NCI-H526 treated with DMSO at 0.1 percent for 48 hours (cell line): ENCODE measurements around the gene ATP8B1.
A peak's percentile ranks its signal among the peaks of the same experiment; 100 is the strongest.
"Not testable (repeated sequence)": the region's sequence is repeated elsewhere in the genome, so short reads cannot be mapped to it uniquely, and the experiment has no call there.

Experiments
- DNase-seq: peaks from one replicate; lab custom pipeline; 2025; lab: John Stamatoyannopoulos, UW

The ATP8B1 gene

DNA sequence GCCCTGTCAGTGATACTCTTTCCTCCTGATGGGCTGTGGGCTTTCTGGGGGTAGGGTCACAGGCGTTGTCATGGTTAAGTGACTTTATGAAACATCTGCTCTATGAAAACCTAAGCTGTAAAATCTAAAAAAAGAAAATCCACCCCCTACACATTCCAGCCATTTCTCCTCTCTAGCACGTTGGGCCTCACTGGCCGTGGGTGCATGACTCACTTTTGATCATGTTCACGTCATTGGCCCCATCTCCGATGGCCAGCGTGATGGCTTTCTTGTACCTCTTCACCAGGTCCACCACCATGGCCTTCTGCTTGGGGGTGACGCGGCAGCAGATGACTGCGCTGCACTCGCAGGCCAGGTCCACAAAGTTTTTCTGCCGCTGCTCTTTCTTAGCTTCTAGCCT lies 142.2 kb downstream of the ATP8B1 start:
- DNase-seq, result no peak

DNA sequence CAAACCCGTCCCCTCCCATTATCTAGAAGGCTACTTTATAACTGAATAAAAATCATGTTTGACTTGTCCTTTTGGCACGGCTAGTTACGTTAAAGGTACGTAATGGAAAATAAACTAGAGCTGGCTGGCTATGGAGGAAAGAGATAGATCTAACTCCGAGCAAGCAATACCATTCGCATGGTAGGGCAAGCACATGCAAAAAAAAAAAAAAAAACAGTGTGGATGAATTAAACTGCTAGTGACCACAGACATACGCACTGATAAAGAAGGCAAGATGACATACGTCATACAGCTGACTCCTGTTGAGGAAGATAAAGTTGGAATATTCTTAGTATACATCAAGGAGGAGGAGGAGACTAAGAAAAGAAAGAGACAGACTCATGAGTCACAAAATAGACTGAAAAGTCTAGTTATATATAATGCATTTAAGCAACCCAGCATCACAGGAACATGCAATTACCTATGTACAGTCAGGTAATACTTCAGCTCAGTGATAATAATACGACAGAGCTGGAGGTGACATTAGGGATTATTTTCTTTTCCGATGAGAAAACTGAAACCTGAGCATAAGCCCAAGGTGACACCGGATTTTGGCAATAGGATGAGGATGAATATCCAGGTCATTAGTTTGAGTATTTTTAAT lies 143.5 kb downstream of the ATP8B1 start:
- no peak for DNase-seq

DNA sequence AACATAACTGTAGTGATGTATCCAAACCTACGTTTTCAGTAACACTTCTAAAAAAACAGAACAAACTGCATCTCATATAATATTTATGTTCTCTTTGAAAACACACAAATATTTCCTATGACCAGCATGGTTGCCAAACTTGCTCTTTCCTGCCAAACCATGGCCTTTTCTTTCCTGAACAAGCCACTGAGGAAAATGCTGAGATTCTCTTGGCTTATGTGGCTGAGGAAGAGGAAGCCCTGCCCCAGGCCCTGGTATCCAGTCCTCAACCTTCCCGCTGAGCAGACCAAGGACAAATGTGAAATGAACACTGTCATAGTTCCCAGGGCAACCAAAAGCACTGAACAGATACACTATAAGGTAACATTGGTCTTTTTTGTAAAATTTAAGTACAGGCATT lies 145.6 kb downstream of the ATP8B1 start:
- no peak for DNase-seq

DNA sequence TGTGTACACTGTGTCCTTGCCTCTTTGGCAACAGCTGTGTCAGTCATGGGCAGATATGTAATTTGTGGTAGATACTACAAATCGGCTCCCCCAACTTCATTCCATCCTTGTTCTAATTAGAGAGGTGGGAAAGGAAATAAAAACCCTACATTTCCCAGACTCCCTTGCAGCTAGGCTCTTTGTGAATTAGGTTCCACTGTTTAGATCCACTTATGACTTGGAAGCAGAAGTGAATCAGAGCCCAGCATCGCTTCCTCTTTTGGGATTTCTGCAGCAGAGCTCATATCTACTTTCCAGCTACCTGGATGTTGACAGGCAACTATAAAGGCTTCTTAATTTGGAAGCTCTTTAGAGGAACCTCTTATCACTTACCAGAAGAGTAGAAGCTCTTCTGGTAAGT lies 147.4 kb downstream of the ATP8B1 start:
- no peak for DNase-seq

DNA sequence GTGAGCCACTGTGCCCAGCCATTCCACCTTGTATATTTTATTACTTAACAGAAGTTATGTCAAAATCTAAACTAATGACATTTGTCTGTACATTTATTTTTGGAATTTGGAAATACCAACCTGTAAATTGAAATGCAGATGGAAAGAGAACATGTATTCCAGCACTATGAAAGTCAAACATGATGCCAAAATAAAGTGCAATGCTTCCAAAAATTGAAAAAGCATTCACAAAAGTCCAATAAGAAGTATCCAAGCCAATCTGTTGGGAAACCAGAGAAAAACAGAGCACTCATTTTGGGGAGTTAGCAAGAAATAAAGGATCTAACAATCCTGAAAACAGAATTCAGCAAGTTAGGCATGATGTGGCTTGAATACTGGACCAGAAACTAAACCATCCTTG lies 151.2 kb downstream of the ATP8B1 start:
- no peak for DNase-seq

DNA sequence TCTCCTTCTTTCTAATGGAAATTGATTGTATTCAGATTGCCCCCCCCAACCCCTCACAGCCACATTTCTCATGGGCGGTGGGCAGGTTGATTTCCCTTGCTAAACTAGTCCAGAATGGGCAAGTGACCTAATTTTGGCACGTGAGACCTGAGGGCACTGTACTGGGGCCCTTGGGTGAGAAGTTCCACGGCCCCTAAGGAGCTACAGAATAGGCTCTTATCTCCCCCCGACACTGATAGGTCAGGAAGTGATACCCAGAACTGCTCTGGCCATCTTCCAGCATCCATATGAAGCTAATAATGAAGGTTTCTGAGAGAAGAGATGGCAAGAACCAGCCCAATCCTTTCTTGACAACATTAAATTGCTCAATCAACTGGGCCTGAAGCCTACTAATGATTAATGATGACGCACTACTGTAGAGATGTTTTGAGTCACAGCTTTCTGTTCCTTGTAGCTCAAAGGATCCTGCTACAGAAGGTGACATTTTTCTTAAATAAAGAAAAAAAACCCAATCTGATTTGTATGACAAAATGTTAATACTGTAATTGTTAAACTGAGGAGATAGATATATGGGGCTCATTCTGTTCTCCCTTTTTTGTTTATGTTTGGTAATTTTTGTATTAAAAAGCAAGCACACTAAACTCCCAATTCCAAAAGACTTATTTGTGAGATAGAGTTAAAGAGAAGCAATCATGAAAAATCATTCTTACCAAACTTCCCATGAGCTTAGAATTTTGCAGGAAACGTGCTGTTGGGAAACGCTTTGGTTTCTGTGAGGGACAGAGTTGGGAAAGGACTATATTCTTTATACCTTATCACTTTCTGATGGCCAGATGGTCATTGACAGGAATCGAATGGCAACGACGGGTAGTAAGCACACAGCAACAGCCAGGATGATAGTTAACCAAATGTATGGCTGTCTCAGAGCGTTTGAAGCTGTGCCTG lies 153.3 kb downstream of the ATP8B1 start:
- no peak for DNase-seq

DNA sequence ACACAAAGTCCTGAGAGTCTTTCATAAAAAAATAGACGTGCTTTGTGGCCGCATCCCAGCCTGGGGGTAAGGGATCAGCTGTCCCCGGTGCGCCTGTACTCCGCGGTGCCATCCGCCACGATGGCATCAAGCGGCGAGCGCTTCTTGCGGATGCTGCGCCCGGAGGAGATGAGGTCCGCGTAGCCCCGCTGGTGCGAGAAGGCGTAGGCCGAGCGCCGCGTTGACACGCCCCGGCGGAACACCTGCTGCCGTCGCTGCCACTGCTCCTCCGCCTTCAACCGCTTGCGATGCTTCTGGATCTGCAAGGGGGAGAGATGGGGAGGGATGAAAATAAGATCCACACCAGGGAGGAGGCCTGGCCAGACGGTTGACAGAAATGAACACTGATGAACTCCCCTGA lies 154.7 kb downstream of the ATP8B1 start:
- no peak for DNase-seq

DNA sequence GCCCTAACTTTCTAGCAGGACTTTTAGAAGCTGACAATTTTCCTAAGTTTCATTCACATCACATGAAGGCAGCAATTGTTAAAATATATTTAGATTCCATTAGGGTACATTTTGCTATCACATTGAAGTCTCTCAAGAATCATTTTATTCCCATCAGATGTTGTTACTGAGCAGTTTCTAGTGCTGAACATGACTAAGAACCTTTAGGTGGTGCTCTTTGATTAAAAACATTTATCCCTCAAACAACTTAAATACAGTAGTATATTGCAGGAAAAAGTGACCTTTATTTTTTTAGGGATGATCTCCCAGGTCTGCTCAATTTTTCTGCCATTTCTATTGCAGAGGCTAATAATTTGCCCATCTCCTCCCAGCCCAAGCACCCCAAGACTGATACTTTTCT lies 158.6 kb downstream of the ATP8B1 start:
- DNase-seq, result no peak

DNA sequence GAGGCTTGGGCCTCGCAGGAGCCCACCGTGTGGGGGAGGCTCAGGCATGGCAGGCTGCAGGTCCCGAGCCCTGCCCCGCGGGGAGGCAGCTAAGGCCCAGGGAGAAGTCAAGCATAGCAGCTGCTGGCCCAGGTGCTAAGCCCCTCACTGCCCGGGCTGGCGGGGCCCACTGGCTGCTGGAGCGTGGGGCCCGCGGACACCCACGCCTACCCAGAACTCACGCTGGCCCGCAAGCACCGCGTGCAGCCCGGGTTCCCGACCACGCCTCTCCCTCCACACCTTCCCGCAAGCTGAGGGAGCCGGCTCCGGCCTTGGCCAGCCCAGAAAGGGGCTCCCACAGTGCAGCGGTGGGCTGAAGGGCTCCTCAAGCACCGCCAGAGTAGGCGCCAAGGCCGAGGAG lies 159.4 kb downstream of the ATP8B1 start:
- DNase-seq, result not testable (repeated sequence)

DNA sequence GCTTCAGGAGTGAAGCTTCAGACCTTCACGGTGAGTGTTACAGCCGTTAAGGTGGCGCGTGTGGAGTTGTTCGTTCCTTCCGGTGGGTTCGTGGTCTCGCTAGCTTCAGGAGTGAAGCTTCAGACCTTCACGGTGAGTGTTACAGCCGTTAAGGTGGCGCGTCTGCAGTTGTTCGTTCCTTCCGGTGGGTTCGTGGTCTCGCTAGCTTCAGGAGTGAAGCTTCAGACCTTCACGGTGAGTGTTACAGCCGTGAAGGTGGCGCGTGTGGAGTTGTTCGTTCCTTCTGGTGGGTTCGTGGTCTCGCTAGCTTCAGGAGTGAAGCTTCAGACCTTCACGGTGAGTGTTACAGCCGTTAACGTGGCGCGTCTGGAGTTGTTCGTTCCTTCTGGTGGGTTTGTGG lies 160.7 kb downstream of the ATP8B1 start:
- not testable (repeated sequence) for DNase-seq

DNA sequence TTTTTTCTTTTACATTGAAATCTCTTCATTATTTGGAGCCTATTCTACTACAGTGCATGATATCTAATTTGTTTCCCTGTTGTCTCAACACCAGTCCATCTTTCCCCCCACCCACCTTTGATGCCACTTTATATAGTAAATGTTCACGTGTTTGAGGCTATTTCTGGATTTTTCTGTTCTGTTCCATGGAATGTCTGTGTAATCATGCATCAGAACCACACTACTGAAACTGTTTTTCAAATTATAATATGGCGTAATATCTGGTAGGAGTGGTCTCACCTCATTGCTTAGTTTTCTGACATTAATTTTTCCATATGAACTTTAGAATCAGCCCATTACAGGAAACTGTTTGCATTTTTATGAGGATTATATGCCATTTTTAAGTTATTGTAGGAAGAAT lies 162.4 kb downstream of the ATP8B1 start:
- DNase-seq, result no peak

DNA sequence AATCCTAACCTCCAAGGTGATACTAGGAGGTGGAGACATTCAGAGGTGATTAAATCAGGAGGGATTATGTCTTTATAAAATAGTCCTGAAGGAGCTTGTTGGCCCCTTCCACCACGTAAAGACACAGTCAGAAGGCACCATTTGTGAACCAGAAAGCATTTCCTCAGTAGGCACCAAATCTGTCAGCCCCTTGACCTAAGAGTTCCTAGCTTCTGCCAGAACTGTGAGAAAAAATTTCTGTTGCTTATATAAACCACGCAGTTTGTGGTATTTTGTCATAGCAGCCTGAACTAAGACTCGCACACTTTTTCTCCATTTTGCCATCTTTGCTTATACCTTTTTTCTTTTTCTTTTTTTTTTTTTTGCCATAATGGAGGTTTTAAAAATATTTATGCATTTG lies 162.9 kb downstream of the ATP8B1 start:
- DNase-seq, result no peak

DNA sequence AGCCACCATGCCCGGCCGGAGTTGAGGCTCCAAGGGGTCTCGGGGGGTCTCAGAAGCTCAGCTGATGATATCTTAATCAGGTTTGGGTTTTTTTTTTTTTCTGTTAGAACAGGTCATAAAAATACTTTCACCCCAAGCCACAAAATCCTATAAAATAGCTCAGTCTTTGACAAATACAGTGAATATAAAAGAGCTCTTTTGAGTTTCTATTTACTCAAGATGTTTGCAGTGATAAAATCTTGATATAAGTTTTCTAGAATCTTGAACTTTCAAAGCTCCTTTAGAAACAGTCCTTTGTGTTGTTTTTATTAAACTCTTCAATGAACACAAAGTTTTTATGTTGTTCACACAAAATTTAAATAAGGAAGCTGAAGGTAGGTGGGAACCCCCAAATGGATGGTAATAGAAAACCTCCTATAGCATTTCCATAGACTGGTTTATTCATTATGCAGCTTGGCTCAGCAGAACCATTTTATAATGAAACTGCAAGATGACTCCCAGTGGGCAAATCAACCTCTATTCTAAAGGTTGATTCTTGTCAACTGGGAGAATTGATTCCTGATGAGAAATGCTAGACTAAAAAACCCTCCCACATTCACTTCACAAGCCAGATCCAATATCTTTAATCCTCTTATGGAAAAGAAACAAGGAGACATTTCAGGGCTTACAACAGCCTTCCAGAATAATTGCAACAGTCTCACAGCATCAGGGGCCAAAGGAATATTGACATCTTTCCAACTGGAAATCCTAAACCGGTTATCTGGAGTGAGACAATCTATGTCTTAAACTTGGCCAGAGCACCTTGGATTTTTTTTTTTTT lies 167.9 kb downstream of the ATP8B1 start:
- DNase-seq, result no peak

DNA sequence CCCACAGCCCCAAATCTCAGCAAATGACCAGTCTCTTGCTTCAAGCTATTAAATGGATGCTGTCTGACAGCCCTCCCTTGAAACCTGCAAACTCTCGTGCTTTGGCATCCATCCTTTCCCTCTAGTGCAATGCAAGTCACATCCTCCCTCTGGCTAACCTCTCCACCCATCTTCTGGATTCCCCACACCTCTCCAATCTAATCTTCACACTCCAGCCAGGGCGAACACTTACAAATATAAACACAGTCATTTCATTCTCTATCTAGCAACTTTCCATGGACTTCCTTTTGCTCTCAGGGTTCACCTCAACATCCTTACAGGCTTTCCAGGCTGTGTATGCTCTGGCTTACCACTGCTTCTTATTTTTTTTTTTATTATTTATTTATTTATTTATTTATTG lies 171.4 kb downstream of the ATP8B1 start:
- no peak for DNase-seq

DNA sequence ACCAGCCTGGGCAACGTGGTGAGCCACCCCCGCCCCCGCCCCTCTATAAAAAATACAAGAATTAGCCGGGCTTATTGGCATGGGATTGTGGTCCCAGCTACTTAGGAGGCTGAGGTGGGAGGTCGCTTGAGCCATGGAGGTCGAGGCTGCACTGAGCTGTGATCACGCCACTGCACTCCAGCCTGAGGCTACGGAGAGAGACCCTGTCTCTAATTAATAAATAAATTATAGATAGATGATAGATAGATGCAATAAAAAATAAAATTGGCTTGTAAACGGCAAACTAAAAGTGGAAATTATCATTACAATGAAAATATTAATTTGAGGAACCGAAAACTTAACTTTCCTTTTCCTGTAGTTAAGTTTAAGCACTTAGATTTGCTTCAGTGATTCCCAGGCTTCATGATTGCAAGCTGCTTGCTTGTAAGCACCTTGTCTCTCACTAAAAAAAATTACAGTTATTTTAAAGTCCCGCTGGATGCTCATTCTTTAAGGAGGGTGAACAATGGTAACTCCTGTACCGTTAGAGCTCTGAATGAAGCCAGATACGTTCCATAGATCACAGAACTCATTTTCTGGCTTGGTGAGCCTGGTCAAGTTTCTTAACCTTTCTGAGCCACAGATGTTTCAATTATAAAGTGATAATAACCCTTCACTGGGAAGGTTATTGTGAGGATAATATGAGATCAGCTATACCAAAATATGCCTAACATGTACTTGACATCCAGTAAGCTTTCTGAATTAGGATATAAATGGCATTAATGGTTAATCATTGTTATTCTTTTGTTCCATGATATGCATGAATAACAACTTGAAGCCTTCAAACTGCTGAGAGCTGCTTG lies 172.1 kb downstream of the ATP8B1 start:
- DNase-seq, result no peak

DNA sequence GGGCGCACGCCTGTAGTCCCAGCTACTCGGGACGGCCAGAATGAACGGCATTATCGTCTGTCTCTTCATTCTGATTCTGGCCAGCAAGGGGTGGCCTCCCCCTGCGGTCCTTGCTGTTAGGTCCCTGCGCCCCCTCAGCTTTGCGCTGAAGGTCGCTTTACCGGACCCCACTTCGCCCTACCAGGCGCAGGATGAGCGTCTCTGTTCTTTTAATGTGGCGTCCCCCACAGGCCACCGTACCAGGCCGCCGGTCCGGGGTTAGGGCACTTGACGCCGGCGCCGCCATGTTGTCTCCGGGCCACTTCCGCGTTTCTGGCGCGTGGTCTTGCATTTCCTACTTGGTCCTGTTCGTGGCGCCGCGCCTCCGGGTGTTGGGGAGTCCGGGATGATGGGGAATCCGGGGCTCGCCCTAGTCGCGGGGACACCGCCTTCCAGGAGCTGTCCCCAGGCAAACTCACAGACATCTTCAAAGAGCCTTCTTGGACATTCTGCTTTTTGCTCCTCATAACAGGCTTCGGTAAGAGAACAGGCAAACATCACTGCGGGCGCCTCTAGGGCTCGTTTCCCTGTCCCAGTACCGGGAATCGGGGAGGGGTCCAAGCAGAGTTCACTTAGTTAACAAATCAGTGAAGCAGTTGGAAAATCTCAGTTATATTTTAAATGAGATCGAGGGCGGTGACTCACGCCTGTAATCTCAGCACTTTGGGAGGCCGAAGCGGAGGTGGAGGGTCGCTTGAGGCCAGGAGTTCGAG lies 172.9 kb downstream of the ATP8B1 start:
- DNase-seq, result peak; percentile 88

DNA sequence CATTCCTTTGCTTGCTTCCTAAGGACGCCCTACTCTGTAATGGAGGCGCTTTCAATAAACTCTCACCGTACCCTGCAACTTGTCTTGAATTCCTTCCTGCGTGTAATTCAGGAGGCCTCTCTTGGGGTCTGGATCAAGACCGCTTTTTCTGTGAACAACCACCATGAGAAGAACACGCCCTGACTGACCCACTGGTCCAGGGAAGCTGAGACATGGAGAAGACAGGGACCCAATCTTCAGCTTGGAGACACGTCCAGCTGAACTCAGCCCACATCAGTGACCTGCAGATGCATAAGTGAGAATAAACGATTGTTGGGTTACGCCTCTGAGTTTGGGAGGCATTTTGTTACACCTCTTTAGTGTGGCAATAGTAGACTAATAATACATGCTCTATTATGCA lies 173.7 kb downstream of the ATP8B1 start:
- no peak for DNase-seq

DNA sequence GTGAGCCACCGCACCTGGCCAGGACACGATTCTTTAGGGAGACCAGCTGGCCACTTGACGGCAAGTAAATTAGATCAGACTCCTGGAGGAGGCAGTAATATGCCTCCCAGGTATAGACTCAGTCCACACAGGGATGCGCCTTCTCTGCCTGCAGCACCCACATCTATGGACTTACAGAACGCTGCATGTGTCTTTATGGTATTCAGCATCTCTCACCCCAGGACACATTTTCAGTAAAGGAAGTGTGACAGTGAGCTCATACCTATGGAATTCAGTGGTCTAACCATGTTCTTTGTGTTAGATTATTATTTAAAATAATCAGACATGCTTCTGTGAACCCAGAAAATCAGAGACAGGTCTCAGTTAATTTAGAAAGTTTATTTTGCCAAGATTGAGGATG lies 175.6 kb downstream of the ATP8B1 start:
- no peak for DNase-seq

DNA sequence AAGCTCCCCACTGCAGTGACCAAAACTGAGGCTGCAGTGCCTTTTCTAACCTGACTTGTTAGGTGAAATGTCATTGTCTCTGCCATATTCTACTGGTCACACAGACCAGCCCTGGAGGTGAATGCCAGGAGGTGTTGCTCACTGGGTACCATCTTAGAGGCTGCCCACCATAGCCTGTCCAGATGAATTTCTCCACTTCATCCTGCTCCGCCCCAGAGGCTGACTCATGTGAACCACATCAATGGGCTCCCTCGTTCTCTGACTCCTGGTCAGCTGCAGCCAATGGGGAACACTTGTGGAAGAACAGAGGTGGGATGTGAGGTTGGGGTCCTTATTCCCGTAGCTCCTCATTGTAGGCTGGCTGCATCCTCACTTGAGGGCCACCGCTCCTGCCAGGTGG lies 178.1 kb downstream of the ATP8B1 start:
- DNase-seq, result no peak

DNA sequence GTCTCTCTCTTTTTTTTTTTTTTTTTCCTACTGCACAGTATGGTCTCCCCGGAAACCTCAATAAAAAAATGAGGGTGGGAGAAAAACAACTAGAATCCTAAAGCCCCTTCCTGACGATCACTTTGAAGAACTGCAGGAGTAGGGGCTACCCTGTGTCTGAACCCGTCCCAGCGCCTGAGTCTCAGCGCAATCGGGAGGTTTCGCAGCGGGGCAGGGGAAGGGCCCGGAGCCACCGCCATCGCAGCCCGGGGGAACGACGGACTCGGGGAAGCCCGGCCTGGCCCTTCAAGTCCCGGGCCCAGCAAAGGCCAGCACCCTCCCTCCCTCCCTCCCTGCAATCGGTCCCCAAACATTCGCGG lies 181.9 kb downstream of the ATP8B1 start:
- DNase-seq, result no peak

DNA sequence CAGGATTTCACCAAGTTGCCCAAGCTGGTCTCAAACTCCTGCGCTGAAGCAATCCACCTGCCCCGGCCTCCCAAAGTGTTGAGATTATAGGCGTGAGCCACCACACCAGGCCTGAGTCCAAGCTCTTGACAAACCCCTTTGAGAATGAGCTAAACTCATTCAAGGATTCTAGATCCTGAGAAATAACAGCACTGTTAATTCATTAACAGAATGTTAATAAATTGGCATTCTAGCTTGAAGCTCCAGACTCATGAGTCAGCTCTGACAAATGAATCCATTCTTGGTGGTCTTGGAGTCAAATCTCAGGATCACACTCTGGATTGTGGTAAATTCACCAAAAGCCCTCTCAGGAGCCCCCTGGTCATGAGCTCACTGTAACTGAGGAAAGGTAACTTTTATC lies 183.2 kb downstream of the ATP8B1 start:
- no peak for DNase-seq
